GM18861 (cell line): ENCODE results near the gene RPH3AL.

Experiments used
- ATAC-seq: cut with Tn5 transposase; IDR thresholded peaks from one replicate; pipeline ENCODE4 v1.9.1; 2021; ENCODE audit not compliant: unreplicated experiment

Gene RPH3AL

DNA sequence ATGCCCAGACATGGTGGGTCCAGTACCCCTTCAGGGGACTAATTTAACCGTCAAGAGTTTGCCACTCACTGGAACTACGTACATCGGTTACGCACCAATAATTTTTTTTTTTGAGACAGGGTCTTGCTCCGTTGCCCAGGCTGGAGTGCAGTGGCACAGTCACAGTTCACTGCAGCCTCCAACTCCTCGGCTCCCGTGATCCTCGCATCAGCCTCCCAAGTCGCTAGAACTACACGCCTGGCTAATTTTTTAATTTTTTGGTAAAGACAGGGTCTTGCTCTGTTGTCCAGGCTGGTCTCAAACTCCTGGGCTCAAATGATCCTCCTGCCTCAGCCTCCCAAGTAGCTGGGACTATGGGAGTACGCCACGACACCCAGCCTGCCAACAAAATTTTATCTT is 15.6 kb downstream of the RPH3AL start:
- no peak for ATAC-seq

- ATAC-seq: no peak
These were observed 16.2 kb downstream of the RPH3AL start for GRCh38 chr17:336110-337021.

GRCh38 chr17:335691-336090 is 16.9 kb downstream of the RPH3AL start:
- no peak for ATAC-seq

GRCh38 chr17:334974-335481 is 17.6 kb downstream of the RPH3AL start:
- no peak for ATAC-seq

DNA sequence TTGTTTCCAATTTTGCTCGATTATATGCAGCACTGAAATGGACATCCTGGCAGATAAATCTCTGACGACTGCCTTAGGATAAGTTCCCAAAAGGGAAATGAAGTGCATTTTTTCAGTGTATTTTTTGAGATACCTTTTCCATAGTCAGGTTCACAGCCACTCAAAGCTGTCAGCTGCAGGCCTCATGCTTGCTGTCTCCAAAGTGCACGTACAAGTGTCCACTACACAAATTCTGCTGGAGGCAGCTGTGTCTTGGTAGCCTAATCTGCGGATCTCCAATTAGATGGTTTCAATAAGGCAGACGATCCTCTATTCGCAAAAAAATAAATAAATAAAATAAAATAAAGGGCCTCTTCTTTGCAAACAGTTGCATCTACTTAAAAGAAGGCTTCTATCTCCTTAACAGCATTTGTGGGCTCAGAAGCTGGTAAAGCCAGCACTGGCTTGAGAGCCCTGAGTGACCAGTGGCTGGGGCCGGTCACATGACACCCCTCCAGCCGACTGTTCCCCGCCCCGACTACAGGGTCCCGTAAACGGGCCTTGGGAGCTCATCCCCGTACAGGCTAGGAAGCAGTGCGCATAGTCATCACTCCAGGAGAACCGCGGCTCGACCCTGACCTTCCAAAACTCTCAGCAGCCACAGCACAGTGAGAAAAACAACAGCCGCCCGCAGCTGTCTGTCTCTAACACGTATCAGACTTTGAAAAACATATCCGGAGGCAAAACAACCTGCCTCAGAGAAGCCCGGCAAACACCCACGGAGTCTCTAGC is 18.8 kb downstream of the RPH3AL start:
- no peak for ATAC-seq

- no peak for ATAC-seq
These were observed 19.9 kb downstream of the RPH3AL start for GRCh38 chr17:332558-333322.

DNA sequence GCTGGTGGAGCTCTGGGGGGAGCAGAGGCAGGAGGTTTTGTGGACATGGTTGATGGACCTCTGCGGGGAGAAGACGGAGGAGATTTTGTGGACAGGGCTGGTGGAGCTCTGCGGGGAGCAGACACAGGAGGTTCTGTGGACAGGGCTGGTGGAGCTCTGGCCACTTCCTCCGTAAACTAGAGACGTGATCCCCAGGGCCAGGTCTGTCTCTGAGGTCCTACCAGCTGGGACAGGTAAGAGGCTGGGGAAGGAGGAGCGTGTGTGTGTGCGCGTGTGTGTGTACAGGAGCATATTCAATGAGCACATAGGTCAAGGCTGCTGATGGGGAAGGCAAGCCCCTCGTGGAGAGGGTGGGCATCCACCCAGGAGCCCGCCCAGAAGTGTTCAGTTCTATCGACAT is 20.6 kb downstream of the RPH3AL start:
- no peak for ATAC-seq

GRCh38 chr17:330993-331701 is 21.5 kb downstream of the RPH3AL start:
- ATAC-seq: no peak

DNA sequence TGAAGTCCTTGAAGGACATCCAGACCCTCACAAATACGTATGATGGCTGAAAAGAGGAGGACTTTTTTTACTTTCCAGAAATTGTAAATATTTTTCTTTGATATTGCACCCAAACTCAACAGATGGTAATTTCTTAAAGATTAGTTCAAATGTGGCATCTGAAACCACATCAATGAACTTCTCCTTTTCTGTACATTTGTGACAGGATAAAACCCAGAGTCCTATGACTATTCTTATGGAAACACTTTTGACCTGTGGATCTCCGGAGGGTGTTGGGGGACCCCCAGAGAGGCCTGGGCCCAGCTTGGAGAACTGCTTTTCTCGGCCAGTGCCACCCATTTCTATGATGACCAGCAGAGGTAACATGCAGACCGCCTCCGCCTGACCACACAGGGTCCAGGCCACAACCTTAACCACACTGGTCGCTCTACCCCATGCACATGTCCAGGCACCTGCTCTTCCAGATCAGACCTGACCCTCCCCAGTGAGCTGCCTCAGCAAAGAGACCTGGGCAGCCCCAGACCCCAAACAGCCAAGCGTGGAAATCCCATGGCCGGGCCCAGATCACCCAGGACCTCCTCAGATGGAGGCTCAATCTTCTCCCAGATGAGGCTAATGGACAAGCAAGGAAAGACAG is 22.7 kb downstream of the RPH3AL start:
- ATAC-seq: no peak

GRCh38 chr17:327971-328370 is 24.6 kb downstream of the RPH3AL start:
- no peak for ATAC-seq

DNA sequence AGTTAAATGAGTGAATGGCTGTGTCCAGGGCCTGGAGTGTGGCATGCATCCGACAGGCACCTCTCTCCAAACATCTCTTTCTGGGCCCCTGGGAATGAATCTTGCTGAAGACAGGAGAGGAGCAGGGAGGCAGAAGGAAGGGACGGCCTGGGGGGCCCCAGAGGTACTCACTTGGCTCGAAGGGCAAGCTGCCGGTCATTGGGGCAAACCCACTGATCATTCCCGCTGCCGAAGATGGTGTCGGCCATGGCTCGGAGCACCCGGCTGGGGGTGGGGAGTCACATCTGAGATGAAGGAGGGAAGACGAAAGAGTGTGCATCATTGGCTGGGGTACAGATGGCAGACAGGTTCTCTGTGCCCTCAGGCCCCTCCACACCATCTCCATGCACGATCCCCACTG is 25.3 kb downstream of the RPH3AL start:
- no peak for ATAC-seq

GRCh38 chr17:326010-326621 is 26.5 kb downstream of the RPH3AL start:
- ATAC-seq: no peak

DNA sequence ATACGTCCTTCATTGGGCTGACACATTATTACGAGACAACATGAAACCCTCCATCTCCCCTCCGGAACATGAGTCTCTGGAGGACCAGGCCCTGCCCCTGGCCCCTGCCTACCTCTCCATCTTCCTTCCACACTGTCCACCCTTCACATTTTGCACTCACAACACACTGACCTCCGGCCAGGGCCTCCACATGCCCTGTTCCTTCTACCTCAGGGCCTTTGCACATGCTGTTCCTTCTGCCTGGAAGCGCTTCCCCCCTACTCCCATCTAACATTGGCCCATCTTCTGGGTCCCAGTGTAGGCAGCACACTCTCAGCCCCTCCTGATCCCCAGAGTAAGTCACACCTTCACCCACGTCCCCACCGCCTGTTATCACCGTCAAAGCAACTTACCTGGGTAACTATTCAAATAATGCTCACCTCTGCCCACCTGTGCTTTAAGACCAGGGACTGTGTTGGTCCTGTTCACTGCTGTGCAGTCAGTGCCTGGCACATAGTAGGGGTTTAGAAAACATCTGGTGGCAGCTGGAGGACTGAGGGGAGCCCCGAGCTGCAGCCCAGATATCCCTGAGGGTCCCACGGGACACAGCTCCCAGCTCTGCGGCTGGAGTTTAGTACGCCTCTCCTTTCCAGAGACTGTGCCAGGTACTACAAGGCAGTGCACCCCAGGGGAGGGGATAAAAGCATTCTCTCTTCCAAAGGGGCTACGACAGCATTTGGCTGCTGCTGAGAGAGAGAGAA is 27.2 kb downstream of the RPH3AL start:
- no peak for ATAC-seq

DNA sequence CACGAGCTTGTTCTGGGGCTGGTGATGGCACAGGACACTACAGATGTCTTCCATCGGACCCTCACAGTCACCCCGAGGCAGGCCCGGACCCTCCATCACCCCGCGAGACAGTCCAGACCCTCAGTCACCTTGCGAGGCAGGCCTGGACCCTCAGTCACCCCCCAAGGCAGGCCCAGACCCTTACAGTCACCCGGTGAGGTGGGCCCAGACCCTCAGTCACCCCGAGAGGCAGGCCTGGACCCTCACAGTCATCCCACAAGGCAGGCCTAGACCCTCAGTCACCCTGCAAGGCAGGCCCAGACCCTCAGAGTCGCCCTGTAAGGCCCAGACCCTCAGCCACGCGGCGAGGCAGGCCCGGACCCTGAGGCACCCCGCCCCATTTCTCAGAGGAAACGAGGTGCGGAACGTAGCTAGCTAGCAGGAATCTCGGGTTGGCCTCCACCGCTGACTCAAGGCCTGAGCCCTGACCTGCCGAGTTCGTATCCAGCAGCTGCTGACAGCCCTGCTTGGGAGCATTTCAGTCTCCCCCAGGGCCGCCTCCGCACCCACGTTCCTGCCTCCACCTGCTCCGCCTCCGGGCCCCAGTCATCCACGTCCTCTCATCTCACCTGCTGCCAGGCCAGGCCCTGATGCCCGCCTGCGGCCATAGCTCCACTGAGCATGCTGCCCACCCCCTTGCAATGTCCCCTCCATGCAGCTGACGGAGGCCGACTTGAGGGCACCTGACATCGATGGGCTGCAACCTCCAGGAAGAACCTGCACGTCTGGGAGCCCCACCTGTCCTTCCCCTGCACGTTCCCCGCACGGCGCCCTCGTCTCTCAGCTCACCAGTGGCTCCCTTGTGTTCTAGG is 28.7 kb downstream of the RPH3AL start:
- ATAC-seq: no peak

- ATAC-seq: no peak
These were observed 29.4 kb downstream of the RPH3AL start for GRCh38 chr17:323181-323580.

- ATAC-seq: no peak
These were observed 30.4 kb downstream of the RPH3AL start for GRCh38 chr17:322006-322780.

DNA sequence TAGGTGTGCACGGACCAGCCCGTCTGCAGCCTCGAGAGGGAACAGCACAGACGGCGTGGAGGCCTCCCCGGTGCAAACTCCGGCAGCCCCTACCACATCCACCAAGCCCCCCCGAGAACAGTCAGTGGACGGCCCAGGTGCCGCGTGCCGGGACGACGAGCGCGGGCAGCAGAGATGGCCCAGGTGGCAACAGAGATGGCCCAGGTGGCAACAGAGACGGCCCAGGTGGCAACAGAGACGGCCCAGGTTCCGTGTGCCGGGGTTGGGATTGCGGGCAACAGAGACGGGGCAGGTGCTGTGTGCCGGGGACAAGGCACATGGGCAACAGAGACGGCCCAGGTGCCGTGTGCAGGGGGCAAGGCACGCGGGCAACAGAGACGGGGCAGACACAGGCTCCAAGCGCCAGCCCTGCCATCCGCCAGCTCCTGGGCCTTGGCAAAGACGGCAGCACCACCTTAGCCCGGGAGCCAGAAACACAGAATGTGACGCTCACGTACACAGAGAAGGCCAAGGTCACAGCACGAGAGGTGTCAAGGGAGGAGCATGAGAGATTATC is 31.1 kb downstream of the RPH3AL start:
- ATAC-seq: no peak
